Stimulated activated CD8-positive, alpha-beta memory T cell treated with anti-CD3 and anti-CD28 coated beads, Interleukin-7, amount 100 ng/mL, for 24 hours (primary cell): ENCODE results near the gene PYGM.
"Not testable (repeated sequence)": the region's sequence is repeated elsewhere in the genome, so short reads cannot be mapped to it uniquely, and the experiment has no call there.

Source experiments
- DNase-seq: peaks from one replicate; pipeline ENCODE4 v3.0.0-alpha.2; 2020; ENCODE audit warnings: low read depth

PYGM gene

GRCh38 chr11:64716473-64717267 is 43.1 kb downstream of the PYGM start:
- DNase-seq, result no peak

DNA sequence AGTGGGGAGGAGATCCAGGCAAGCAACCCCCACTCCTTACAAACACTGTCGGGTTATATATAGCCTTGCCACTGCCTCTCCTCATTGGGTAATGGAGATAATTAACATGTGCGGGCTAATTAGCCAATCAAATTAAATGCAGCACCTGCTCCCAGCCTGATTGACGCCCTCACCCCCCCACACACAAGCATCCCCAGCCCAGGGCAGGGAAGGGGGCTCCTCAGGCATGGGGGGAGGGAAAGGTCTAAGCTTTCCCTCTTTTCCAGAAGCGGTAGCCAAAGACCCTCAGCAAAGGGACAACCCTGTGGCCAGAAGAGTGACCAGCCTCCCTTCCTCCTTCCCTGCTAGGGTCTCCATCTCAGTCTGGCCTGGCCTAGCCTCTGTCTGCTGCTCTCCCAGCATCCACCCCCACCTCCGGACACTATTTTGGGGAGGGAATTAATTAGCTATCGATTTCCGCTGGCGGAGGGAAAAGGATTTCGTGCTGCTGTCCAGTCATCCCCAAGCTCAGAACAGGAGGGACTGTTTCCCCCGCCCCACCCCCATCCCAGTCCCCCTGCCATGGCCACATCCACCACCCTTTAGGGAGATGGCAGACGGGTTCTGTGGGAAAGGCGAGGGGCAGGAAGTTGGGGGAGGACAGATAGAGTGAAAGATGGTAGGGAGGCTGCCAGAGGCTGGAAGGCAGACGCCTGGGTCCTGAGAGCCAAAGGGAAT is 43.9 kb downstream of the PYGM start:
- no peak for DNase-seq

DNA sequence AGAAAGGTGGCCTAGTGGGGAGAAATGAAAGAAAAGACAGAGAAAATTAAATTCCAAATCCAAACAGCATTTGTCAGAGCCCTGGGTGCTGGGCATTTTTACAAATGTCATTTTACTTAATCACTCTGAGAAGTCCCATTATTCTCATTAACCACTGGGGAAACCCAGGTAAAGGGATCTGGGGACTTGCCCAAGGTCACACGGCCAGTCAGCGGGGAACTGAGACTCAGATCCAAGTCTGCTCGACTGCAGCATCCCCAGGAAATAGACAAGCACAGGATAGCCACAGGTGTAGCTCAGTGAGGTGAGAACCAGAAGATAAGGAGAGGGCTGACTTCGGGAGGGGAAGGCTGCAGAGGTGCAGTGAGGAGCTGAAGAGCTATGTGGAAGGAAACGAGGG is 44.7 kb downstream of the PYGM start:
- DNase-seq, result no peak

GRCh38 chr11:64714666-64715065 is 45.1 kb downstream of the PYGM start:
- no peak for DNase-seq

GRCh38 chr11:64713781-64714363 is 45.9 kb downstream of the PYGM start:
- no peak for DNase-seq

GRCh38 chr11:64713016-64713707 is 46.6 kb downstream of the PYGM start:
- no peak for DNase-seq

GRCh38 chr11:64712430-64713015 is 47.3 kb downstream of the PYGM start:
- DNase-seq, result no peak

DNA sequence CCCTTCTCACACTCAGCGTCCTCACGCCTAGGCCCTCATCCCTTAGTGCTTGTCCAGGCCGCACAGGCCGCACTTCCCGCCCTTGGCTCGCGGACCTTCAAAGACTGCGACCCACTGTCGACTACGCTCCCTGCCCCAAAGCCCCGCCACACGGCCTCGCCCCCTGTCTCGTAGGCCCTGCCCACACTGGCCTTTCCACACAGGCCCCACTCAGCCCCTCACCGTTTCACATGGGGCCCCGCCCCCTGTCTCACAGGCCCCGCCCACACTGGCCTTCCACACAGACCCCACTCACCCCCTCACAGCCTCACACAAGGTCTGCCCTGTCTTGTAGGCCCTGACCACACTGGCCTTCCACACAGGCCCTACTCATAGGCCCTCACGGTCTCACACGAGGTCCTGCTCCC is 47.8 kb downstream of the PYGM start:
- DNase-seq, result no peak

- no peak for DNase-seq
Observed at GRCh38 chr11:64711138-64711955, 48.4 kb downstream of the PYGM start.

GRCh38 chr11:64710418-64711137 is 49.2 kb downstream of the PYGM start:
- DNase-seq, result no peak

GRCh38 chr11:64705501-64705900 is 54.3 kb downstream of the PYGM start:
- no peak for DNase-seq

DNA sequence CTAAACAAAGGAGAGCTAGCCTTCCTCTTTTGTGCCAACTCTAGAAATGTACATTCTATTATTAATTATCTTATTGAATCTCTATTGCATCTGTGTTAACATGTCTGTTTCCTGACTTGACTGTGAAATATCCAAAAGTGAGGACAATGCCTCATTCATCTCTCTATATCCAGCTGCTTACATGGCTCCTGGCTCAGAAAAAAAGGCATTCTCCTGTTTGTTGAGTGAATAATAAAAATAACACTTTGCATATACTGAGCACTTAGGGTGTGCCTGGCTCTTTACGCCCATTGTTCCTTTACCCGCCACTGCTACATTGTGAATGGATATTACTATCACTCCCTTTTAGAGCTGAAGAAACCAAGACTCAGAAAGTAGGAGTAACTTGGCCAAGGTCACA is 56.7 kb downstream of the PYGM start:
- DNase-seq, result no peak

- DNase-seq, result not testable (repeated sequence)
Observed at GRCh38 chr11:64701956-64702355, 57.8 kb downstream of the PYGM start.

- no peak for DNase-seq
Observed at GRCh38 chr11:64698427-64698826, 61.3 kb downstream of the PYGM start.

DNA sequence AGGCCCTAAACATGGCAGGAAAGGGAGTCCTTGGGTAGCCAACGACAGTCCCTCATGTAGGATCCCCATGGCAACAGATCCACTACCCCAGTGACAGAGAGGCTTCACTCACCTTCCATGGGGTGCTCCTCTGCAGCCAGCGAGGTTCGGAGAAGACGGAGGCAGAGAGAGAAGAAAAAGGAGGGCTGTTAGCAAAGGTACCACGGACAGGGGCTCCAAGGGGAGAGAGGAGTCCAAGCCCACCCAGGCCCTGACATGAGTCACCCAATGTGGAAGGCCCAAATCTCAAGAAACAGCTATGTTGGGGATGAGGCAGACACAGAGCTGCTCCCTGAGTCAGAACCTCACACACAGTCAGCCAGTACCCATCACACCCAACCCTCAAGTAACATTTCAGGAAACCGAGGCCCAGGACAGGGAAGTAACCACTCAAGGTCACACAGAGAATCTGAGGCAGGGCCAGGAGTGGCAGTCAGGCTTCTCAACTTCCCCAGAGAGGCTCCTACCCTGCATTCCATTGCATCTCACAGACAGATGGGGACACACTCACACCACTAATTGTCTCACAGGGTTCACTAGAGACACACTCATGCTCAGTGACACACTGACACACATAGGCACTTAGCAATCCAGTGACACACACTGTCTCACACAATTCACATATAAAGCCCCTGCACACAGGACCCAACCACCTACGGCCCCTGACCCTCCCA is 62.0 kb downstream of the PYGM start:
- no peak for DNase-seq
